ENCODE measurements around the gene RFX2.

DNA sequence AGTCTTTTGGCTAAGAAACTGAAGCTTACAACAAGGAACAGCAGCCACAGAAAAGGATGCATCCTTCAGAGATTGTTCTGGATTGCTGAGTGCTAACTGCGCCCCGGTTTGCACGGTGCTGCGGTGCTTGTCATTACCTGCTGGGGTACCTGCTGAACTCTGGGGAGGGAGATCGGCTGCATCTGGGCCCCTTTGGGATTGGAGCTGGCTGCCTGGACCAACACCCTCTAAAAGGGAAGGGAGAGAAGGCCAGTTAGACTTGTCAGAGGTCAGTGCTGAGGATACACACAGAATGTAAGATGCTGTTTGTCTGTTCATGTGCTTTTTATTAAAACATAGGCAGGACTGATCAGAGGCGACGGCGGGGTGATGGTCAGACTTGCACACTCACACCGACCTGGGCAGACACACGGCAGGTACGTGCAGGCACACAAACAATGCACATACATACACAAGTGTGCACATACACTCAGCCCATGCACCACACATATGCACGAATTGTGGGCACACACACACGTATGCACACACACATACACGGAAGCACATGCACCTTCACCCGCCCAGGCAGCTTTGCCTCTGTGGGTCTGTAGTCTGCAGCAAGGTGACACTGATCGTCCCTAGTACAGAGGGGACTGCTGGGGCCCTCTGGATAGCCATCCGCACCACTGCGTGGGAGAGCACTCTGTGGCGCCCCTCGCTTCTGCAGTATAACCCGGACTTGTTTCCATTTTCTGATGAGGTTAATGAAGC, 66.1 kb downstream of the RFX2 start:
- TF ChIP-seq SREBF2 (IDR thresholded peaks at IDR 0.05) (no peak), KDM1A (IDR thresholded peaks at IDR 0.05; ENCODE audit: low read depth) (no peak)
- TF ChIP-seq, protein P1, sequence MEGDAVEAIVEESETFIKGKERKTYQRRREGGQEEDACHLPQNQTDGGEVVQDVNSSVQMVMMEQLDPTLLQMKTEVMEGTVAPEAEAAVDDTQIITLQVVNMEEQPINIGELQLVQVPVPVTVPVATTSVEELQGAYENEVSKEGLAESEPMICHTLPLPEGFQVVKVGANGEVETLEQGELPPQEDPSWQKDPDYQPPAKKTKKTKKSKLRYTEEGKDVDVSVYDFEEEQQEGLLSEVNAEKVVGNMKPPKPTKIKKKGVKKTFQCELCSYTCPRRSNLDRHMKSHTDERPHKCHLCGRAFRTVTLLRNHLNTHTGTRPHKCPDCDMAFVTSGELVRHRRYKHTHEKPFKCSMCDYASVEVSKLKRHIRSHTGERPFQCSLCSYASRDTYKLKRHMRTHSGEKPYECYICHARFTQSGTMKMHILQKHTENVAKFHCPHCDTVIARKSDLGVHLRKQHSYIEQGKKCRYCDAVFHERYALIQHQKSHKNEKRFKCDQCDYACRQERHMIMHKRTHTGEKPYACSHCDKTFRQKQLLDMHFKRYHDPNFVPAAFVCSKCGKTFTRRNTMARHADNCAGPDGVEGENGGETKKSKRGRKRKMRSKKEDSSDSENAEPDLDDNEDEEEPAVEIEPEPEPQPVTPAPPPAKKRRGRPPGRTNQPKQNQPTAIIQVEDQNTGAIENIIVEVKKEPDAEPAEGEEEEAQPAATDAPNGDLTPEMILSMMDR (IDR thresholded peaks at IDR 0.05), result no peak
